ENCODE measurements around the gene IL20.
A peak's percentile ranks its signal among the peaks of the same experiment; 100 is the strongest.

The IL20 gene, protein sequence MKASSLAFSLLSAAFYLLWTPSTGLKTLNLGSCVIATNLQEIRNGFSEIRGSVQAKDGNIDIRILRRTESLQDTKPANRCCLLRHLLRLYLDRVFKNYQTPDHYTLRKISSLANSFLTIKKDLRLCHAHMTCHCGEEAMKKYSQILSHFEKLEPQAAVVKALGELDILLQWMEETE

DNA sequence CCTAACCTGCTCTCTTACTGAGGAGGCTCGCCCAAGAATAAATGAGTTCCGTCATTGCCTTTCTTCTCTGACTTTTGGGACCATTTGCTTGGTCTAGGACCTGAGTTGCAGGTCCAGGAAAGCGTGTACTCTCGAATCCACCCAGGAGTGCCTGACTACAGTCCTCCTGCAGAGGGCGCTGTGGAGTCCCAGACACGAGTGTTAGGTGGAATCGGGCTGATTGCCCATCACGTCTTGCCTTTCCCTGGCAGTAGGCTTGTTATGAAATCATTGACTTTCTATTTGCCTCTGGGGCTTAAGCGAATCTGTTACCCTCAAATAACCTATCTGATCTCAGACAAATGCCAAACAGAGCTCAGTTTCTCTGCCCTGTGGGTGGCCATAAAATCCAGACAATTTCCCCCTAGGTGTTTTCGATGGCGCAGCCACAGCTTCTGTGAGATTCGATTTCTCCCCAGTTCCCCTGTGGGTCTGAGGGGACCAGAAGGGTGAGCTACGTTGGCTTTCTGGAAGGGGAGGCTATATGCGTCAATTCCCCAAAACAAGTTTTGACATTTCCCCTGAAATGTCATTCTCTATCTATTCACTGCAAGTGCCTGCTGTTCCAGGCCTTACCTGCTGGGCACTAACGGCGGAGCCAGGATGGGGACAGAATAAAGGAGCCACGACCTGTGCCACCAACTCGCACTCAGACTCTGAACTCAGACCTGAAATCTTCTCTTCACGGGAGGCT lies at the start of gene IL20:
Gene IL20 (plus strand): TSS at position 685 of the 733 bp plus-strand sequence. CDS start 230 bp downstream, outside the sequence.
- peaks cover 10 to 18% of the 10 kb centered on the region in 2 donors for H3K4me1 Mint-ChIP-seq
- H3K4me3 Mint-ChIP-seq, result no peak within 1 kb of the TSS
- peak; percentile 68 for DNase-seq
- H3K36me3 Mint-ChIP-seq, result no peaks in the 10 kb centered on the region
- no peaks in the 10 kb centered on the region for H3K9me3 Mint-ChIP-seq
- peak; percentile 88 to 89 for ATAC-seq (replicated peaks)
- peaks cover 11 to 12% of the 10 kb centered on the region in 2 donors for H3K27me3 Mint-ChIP-seq
- H3K27ac Mint-ChIP-seq, result no peak within 1 kb of the TSS

DNA sequence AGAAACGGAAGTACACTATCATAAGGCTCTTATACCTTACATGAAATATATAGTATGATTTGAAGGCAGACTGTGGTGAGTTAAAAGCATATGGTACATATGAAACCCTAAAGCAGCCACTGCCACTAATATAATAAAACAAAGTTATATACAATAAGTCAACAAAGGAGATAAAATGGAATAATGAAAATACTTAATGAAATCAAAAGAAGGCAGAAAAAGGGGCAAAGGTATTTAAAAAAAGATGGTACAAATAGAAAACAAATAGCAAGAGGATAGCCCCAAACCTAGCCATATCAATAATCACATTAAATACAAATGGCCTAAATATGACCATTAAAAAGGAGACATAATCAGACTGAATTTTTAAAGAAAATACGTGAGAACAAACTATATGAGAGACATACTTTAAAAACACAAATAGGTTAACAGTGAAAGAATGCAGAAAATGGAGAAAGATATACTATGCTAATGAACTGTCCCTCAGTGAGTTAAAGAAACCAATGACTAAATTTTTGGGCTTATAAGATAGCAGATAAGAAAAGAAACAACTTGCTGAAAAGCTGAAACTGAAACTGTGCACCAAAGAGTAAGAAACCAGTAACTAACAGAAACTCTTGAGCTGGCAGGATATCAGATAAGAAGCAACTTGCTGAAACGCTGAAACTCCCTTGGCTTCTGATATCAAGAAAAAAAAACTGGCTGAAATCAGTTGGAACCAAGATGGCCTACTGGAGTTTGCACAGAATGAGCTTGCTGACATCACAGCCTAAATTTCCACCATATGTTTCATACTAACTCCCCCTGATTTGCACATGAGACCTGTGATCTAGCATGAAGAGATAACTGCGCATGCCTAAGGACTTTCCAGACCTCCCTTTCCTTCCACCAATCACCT lies 48.8 kb upstream of the IL20 start:
- peak; percentile 10 to 34 for ATAC-seq (replicated peaks)
- Mint-ChIP-seq H3K4me3 (no peak overlapping the region), H3K4me1 (peaks cover 35 to 42% of the 10 kb centered on the region in 2 donors), H3K27me3 (no peaks in the 10 kb centered on the region), H3K36me3 (peaks cover 0 to 7% of the 10 kb centered on the region in 2 donors), H3K9me3 (peaks cover 4 to 7% of the 10 kb centered on the region in 2 donors), H3K27ac (peak overlapping the region; percentile 70)
- DNase-seq, result no peak

DNA sequence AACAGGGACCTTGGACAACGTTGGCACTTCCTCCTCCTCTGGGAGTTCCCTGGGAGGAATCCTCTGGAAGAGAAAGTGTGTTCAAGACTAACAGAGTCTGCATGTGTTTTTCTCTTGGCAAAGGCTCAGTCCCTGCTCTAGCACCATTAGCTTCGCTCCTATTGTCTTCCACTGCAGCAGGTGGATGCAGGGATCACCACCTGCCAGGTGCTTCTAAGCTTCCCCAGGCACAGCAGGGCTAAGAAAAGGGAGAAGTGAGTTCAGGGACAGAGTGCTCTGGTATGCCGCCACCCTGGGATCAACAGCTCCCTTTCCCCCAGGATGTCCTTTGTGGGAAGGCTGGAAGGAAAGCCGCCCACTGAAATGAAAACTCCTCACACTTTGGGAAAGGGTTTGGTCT lies 43.9 kb upstream of the IL20 start:
- Mint-ChIP-seq H3K9me3 (peaks cover 2 to 3% of the 10 kb centered on the region in 2 donors), H3K36me3 (no peaks in the 10 kb centered on the region), H3K27ac (no peak overlapping the region), H3K4me1 (peaks cover 25 to 49% of the 10 kb centered on the region in 2 donors), H3K4me3 (no peak overlapping the region), H3K27me3 (no peaks in the 10 kb centered on the region)
- DNase-seq (no peak), ATAC-seq (replicated peaks) (no peak)

DNA sequence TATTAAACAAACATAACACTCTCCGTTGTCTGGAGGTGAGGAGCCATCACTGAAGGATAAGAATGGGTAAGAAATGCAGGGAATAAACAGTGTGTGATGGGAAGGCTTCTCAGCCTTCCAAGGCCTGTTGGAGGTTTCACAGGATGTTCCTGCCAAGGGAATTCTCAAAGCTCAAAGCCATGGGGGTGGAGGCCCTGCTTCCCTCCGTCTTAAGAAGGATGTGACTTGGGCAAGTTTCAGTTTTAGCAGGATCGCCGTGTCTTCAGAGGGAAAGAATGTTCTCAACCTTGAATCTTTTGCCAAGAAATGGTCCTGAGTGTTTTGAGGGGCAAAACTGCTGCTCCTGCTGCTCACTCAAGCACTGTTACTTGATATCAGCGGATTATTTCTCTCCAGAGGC lies 41.7 kb upstream of the IL20 start:
- no peak overlapping the region for H3K4me3 Mint-ChIP-seq
- H3K27me3 Mint-ChIP-seq, result no peaks in the 10 kb centered on the region
- no peak overlapping the region for H3K27ac Mint-ChIP-seq
- ATAC-seq (replicated peaks) (no peak), DNase-seq (no peak)
- H3K9me3 Mint-ChIP-seq, result no peaks in the 10 kb centered on the region
- H3K4me1 Mint-ChIP-seq, result peaks cover 25 to 53% of the 10 kb centered on the region in 2 donors
- H3K36me3 Mint-ChIP-seq, result no peaks in the 10 kb centered on the region

DNA sequence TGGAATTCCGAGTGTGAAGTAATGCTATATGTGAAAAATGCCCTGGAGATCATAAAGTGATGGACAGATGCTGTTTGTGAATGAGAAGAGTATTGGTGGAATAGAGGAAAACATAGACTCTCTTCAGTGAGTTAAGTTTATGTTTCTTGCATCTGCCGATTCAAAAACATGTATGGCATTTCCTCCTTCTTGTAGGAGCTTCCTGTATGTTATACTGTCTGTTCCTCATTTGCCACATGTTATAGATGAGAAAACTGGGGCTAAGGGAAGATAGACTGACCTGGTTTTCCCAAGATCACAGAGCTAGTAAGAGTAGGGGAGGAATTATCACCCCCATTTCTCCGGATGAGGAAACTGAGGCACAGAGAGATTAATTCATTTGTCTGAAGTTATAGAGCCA lies 41.1 kb upstream of the IL20 start:
- peak; percentile 27 to 62 for ATAC-seq (replicated peaks)
- no peak for DNase-seq
- Mint-ChIP-seq H3K36me3 (no peaks in the 10 kb centered on the region), H3K27ac (peak overlapping the region; percentile 62), H3K9me3 (no peaks in the 10 kb centered on the region), H3K4me3 (peak overlapping the region in 1 of 2 donors; percentile 25), H3K4me1 (peaks cover 30 to 59% of the 10 kb centered on the region in 2 donors), H3K27me3 (no peaks in the 10 kb centered on the region)

DNA sequence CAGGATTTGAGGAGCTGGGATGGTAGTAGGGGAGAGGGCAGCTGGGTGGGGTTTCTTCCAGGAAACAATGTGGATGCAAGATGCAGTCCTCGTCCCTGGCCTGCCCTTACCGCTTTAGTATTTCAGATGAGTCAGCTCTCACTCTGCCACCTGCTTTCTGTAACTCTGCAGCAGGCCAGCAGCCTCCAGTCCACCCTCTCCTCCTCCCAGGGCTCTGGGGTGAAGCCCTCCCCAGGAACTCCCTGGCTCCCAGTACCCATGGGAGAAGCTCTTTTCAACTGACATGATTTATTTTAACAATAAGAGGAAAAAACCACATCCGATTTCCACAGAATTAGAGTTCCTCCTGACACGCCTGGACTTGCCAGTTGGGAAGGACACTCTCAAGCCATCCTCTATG lies 39.0 kb upstream of the IL20 start:
- ATAC-seq (replicated peaks), result no peak
- no peak for DNase-seq
- no peaks in the 10 kb centered on the region for H3K36me3 Mint-ChIP-seq
- peak overlapping the region; percentile 44 for H3K27ac Mint-ChIP-seq
- H3K4me3 Mint-ChIP-seq, result no peak overlapping the region
- no peaks in the 10 kb centered on the region for H3K27me3 Mint-ChIP-seq
- H3K4me1 Mint-ChIP-seq, result peaks cover 35 to 67% of the 10 kb centered on the region in 2 donors
- no peaks in the 10 kb centered on the region for H3K9me3 Mint-ChIP-seq

DNA sequence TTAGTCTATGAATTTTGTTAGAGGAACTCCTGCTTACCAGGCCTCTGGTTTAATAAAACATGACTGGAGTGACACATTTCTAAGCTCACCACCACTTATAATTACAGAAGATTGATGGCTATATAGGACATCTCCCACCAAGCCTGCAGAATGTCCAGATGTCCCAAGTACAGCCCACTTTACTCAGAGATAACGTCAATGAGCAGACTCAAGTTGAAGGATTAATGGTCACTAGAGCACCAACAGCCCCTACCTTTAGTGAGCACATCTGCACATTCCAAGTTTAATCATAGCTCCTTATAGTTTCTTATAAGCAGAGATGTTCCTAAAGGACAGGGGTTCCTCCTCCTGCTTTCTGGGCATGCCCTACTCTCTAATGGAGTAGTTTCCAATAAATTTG lies 37.4 kb upstream of the IL20 start:
- H3K36me3 Mint-ChIP-seq, result no peaks in the 10 kb centered on the region
- no peak overlapping the region for H3K4me3 Mint-ChIP-seq
- no peaks in the 10 kb centered on the region for H3K27me3 Mint-ChIP-seq
- peaks cover 43 to 74% of the 10 kb centered on the region in 2 donors for H3K4me1 Mint-ChIP-seq
- ATAC-seq (replicated peaks), result no peak
- H3K27ac Mint-ChIP-seq, result no peak overlapping the region
- DNase-seq, result no peak
- H3K9me3 Mint-ChIP-seq, result no peaks in the 10 kb centered on the region

DNA sequence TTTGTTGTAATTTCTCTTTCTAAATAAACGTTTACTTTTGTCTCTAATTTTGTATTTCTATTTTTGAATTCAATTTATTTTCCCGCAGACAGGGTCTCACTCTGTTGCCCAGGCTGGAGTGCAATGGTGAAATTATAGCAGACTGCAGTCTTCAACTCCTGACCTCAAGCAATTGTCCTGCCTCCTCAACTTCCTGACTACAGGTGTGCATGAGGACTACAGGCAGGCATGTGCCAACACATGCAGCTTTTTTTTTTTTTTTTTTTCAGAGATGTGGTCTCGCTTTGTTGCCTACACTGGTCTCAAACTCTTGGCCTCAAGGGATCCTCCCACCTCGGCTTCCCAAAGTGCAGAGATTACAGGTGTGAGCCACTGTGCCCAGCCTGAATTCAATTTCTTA lies 36.7 kb upstream of the IL20 start:
- peak overlapping the region; percentile 4 for H3K27ac Mint-ChIP-seq
- no peak for DNase-seq

DNA sequence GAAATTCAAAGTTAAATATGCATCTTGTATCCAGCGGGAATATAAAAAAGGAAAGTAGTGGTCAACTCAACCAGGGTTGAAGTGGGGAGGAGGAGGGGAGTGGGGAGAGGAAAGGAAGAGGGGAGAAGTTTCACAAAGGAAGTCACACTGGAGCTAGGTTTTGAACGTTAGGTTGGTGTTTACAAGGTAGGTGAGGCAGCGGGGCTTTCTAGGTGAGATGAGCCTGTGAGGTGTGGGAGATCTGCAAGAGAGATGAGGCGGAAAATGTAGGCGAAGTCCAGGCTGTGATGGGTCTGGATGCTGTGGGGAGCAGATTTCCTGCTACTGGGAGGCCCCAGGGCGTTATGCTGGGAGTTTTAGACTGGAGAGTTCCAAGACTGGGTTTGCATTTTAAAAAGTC lies 36.1 kb upstream of the IL20 start:
- H3K27me3 Mint-ChIP-seq, result no peaks in the 10 kb centered on the region

More for the DNA sequence above, 36.7 kb upstream of the IL20 start:
- Mint-ChIP-seq H3K4me3 (no peak overlapping the region), H3K36me3 (no peaks in the 10 kb centered on the region), H3K4me1 (peaks cover 49 to 80% of the 10 kb centered on the region in 2 donors), H3K9me3 (no peaks in the 10 kb centered on the region), H3K27me3 (no peaks in the 10 kb centered on the region)
- ATAC-seq (replicated peaks), result no peak

DNA sequence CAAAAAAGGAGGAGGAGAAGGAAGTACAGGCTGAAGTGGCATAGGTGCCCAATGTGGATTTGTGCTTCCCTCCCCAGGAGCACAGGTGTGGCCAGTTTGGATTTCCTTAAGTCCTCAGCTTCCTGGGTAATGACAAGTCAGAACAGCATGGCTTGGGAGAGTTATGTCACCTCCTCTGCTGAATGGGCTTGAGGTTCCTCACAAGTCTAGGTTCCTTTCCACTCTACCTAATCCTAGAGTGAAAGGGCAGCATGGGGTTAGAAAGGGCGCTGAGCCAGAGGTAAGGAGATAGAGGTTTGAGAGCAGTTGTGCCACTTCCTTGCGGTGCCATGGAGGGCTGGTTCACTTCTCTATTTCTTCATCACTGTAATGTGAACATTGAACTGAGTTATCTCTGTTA lies 35.5 kb upstream of the IL20 start:
- ATAC-seq (replicated peaks) (peak; percentile 77 to 82), DNase-seq (peak; percentile 20)
- Mint-ChIP-seq H3K27ac (peak overlapping the region; percentile 27), H3K9me3 (no peaks in the 10 kb centered on the region), H3K4me3 (no peak overlapping the region), H3K36me3 (no peaks in the 10 kb centered on the region), H3K4me1 (peaks cover 51 to 80% of the 10 kb centered on the region in 2 donors), H3K27me3 (no peaks in the 10 kb centered on the region)

More for the DNA sequence above, 36.1 kb upstream of the IL20 start:
- H3K36me3 Mint-ChIP-seq, result no peaks in the 10 kb centered on the region
- no peak for ATAC-seq (replicated peaks)
- H3K9me3 Mint-ChIP-seq, result no peaks in the 10 kb centered on the region
- no peak for DNase-seq
- no peak overlapping the region for H3K4me3 Mint-ChIP-seq
- peak overlapping the region; percentile 4 for H3K27ac Mint-ChIP-seq
- peaks cover 48 to 80% of the 10 kb centered on the region in 2 donors for H3K4me1 Mint-ChIP-seq

DNA sequence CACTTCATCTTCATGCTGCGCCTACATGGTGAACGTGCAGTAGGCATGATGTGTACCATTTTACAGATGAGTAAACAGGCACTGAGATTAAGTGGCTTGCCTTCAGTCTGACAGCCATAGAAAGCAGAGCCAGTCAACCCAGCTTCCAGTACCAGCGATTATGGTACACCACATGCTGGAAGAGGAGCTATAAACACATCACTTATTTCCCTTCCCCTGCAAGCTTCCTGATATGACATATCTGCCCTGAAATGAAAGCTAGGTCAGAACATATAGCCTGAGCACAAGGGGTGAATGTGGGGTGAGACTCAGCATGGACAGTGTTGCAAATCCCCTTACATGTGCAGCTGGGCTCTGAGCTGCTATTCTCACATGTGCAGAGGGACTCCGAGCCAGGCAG lies 33.8 kb upstream of the IL20 start:
- DNase-seq (no peak), ATAC-seq (replicated peaks) (peak in 1 of 2 donors; percentile 33)
- Mint-ChIP-seq H3K4me1 (peaks cover 49 to 67% of the 10 kb centered on the region in 2 donors), H3K9me3 (no peaks in the 10 kb centered on the region), H3K36me3 (no peaks in the 10 kb centered on the region), H3K27me3 (no peaks in the 10 kb centered on the region), H3K4me3 (no peak overlapping the region), H3K27ac (no peak overlapping the region)

DNA sequence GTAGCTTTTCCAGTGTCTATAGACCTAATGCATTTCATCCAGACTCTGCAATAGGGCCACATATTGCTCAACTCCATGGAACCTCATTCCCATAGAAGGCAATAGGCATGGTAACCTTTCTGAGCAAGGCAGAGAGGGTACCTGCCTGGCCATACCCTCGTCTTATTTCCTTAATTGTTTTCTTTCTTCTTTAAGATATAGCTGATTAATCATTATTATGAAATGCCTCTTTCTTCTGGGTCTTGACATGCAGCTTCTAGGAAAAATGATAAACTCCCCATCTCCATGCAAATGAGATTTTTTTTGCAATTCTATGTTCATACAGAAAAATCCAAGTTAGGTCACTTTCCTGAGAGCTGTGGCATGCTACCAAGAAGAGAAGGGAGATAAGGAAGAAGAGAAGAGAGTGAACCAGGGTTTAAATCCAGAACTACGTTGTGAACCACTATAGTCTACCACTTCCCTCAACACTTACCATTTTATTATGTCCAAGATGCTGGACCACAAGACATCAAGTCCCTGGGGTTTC lies 33.0 kb upstream of the IL20 start:
- H3K27me3 Mint-ChIP-seq, result no peaks in the 10 kb centered on the region
- H3K9me3 Mint-ChIP-seq, result no peaks in the 10 kb centered on the region
- peak overlapping the region; percentile 73 for H3K27ac Mint-ChIP-seq
- DNase-seq (no peak), ATAC-seq (replicated peaks) (no peak)
- peak overlapping the region in 1 of 2 donors; percentile 57 for H3K4me3 Mint-ChIP-seq
- peaks cover 47 to 65% of the 10 kb centered on the region in 2 donors for H3K4me1 Mint-ChIP-seq
- H3K36me3 Mint-ChIP-seq, result no peaks in the 10 kb centered on the region

DNA sequence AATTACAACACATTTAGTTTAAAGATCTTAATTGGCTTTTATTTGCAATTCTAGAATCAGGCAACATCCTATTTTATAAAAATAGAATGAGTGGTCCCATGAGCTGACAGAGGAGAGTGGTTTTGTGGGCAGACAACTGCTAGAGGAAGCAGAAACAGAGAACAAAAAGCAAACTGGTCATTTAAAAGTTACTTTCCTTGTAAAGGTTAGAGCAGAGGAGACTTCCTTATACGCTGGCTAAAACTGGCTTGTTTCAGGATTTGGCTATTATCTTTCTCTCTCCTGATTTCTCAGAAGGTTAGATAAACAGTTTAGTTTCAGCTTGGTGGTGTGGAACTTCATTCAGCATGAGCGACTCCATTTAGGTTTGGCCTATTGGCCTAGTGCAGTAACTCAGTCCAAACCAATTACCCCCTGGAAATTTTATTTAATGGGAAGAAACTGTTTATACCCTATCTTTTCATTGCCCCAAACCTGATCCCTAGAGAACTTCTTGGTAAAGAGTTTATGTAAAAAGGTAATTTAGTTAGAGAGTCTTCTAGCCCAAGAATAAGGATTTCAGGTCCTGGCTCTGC lies 32.2 kb upstream of the IL20 start:
- no peaks in the 10 kb centered on the region for H3K27me3 Mint-ChIP-seq
- H3K9me3 Mint-ChIP-seq, result no peaks in the 10 kb centered on the region
- H3K36me3 Mint-ChIP-seq, result no peaks in the 10 kb centered on the region
- peak overlapping the region in 1 of 2 donors; percentile 57 for H3K4me3 Mint-ChIP-seq
- ATAC-seq (replicated peaks) (peak; percentile 68 to 80), DNase-seq (no peak)
- H3K4me1 Mint-ChIP-seq, result peaks cover 47 to 61% of the 10 kb centered on the region in 2 donors
- H3K27ac Mint-ChIP-seq, result peak overlapping the region; percentile 48

DNA sequence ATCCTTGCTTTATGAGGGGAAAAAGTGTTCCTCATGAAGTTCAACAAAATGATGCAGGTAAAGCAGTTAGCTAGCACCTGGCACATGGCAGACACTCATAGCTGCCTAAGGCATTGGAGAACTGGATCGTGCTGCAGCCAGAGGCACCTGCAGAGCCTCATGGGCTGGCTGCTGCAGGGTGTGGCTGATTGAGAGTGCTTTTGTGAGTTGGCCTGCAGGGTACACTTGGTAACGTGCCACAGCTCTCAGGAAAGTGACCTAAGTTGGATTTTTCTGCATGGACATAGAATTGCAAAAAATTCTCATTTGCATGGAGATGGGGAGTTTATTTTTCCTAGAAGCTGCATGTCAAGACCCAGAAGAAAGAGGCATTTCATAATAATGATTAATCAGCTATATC lies 31.6 kb upstream of the IL20 start:
- no peak overlapping the region for H3K27ac Mint-ChIP-seq
- no peaks in the 10 kb centered on the region for H3K27me3 Mint-ChIP-seq
- H3K4me3 Mint-ChIP-seq, result no peak overlapping the region
- ATAC-seq (replicated peaks) (no peak), DNase-seq (no peak)
- no peaks in the 10 kb centered on the region for H3K9me3 Mint-ChIP-seq
- H3K36me3 Mint-ChIP-seq, result no peaks in the 10 kb centered on the region
- H3K4me1 Mint-ChIP-seq, result peaks cover 43 to 55% of the 10 kb centered on the region in 2 donors
